T-helper 1 cell (primary cell): Measurements from ENCODE around the gene GDF7.

Experiments
- DNase-seq, 5 donors: peaks; one replicate each; pipeline ENCODE4 v3.0.0-alpha.2; 2012 to 2020

The GDF7 gene

GRCh38 chr2:20646446-20646845, 20.5 kb upstream of the GDF7 start:
- DNase-seq, result no peak

- DNase-seq, result no peak
Observed at GRCh38 chr2:20647211-20647610, 19.7 kb upstream of the GDF7 start.

GRCh38 chr2:20647738-20648137, 19.2 kb upstream of the GDF7 start:
- DNase-seq, result no peak

GRCh38 chr2:20648206-20648605, 18.7 kb upstream of the GDF7 start:
- DNase-seq, result no peak

- no peak for DNase-seq
Observed at GRCh38 chr2:20648831-20649230, 18.1 kb upstream of the GDF7 start.

- DNase-seq, result no peak
Observed at GRCh38 chr2:20649576-20649975, 17.4 kb upstream of the GDF7 start.

GRCh38 chr2:20649976-20650375, 17.0 kb upstream of the GDF7 start:
- DNase-seq, result no peak

- DNase-seq, result peak in 2 of 5 donors; percentile 17 to 28
Observed at GRCh38 chr2:20650393-20650876, 16.5 kb upstream of the GDF7 start.

- DNase-seq, result peak; percentile 80 to 93 (median 84)
Observed at GRCh38 chr2:20650877-20651730, 15.8 kb upstream of the GDF7 start, which contains the start of gene HS1BP3. HS1BP3 (minus strand) TSS chr2:20651098; CDS start chr2:20651063, 35 bp downstream.

- DNase-seq, result no peak
Observed at GRCh38 chr2:20651731-20652099, 15.2 kb upstream of the GDF7 start.

GRCh38 chr2:20652141-20652540, 14.8 kb upstream of the GDF7 start:
- DNase-seq, result no peak

- no peak for DNase-seq
Observed at GRCh38 chr2:20652673-20653575, 14.0 kb upstream of the GDF7 start.

- DNase-seq, result no peak
Observed at GRCh38 chr2:20653695-20654534, 13.0 kb upstream of the GDF7 start.

- no peak for DNase-seq
Observed at GRCh38 chr2:20654535-20654813, 12.5 kb upstream of the GDF7 start.

GRCh38 chr2:20656561-20656960, 10.4 kb upstream of the GDF7 start:
- DNase-seq, result no peak

GRCh38 chr2:20657522-20658235, 9.3 kb upstream of the GDF7 start:
- DNase-seq, result no peak

- DNase-seq, result no peak
Observed at GRCh38 chr2:20660506-20661420, 6.2 kb upstream of the GDF7 start.

- DNase-seq, result peak in 4 of 5 donors; percentile 36 to 71 (median 54)
Observed at GRCh38 chr2:20661421-20662307, 5.3 kb upstream of the GDF7 start.

GRCh38 chr2:20662308-20662937, 4.5 kb upstream of the GDF7 start:
- no peak for DNase-seq
